DND-41 (cell line): ENCODE results near the gene EML6.

Experiments used
- ATAC-seq: fragments of 200-7000 bp; cut with Tn5 transposase; 3 replicates; pipeline ENCODE4 v1.9.1; 2021; ENCODE audit warnings: low read depth; ENCODE audit not compliant: insufficient read depth
- DNase-seq: peaks from one replicate; pipeline ENCODE4 v3.0.0-alpha.2; 2020
- H2AFZ ChIP-seq: 2 replicates; pipeline ENCODE4 v1.6.0; 2012; ENCODE audit warnings: low read depth, low read length
- H3K27ac ChIP-seq: 2 replicates; pipeline ENCODE4 v1.5.1; 2012; ENCODE audit warnings: low read length, inconsistent platforms
- H3K27me3 ChIP-seq: fragments of 200-600 bp; sonication (generic); 2 replicates; pipeline ENCODE4 v1.6.0; 2012; ENCODE audit warnings: low read length, mild to moderate bottlenecking, inconsistent platforms; ENCODE audit not compliant: insufficient read depth, poor library complexity
- H3K36me3 ChIP-seq: 2 replicates; pipeline ENCODE4 v1.5.1; 2012; ENCODE audit warnings: low read length, inconsistent platforms; ENCODE audit not compliant: insufficient read depth
- H3K4me1 ChIP-seq: 2 replicates; pipeline ENCODE4 v1.5.1; 2012; ENCODE audit warnings: mild to moderate bottlenecking, low read length; ENCODE audit not compliant: insufficient read depth
- H3K4me2 ChIP-seq: 2 replicates; pipeline ENCODE4 v1.6.0; 2012; ENCODE audit warnings: mild to moderate bottlenecking, moderate library complexity, low read length, inconsistent platforms; ENCODE audit not compliant: insufficient read depth
- H3K4me3 ChIP-seq, 2 experiments: fragments of 200-600 bp in 1 of 2; shearing (Covaris generic) in 1 of 2; 2 replicates each; pipeline ENCODE4 v1.5.1; 2012 to 2016; ENCODE audit warnings: inconsistent platforms in 2 of 2, low read length in 2 of 2, mild to moderate bottlenecking in 2 of 2, low read depth in 1 of 2, moderate library complexity in 1 of 2
- H3K79me2 ChIP-seq: 2 replicates; pipeline ENCODE4 v1.6.0; 2012; ENCODE audit warnings: low read length, inconsistent platforms; ENCODE audit not compliant: insufficient read depth
- H3K9ac ChIP-seq: 2 replicates; pipeline ENCODE4 v1.6.0; 2012; ENCODE audit warnings: low read depth, mild to moderate bottlenecking, inconsistent platforms, low read length, moderate library complexity
- H3K9me3 ChIP-seq: 2 replicates; pipeline ENCODE4 v1.5.1; 2012; ENCODE audit warnings: low read length, moderate library complexity, mild to moderate bottlenecking, inconsistent platforms; ENCODE audit not compliant: insufficient read depth, severe bottlenecking
- H4K20me1 ChIP-seq: 2 replicates; pipeline ENCODE4 v1.6.0; 2012; ENCODE audit warnings: low read length; ENCODE audit not compliant: insufficient read depth
- CTCF ChIP-seq: IDR thresholded peaks from 2 replicates; pipeline ENCODE4 v1.5.1; 2012; ENCODE audit warnings: borderline replicate concordance, low read length, moderate library complexity, mild to moderate bottlenecking; ENCODE audit not compliant: poor library complexity, severe bottlenecking; ENCODE audit errors: extremely low read depth
- EZH2 ChIP-seq: IDR thresholded peaks from 3 replicates; pipeline ENCODE4 v1.6.1; 2012; ENCODE audit warnings: borderline replicate concordance, low read depth, mild to moderate bottlenecking, moderate library complexity, low read length, inconsistent platforms; ENCODE audit not compliant: severe bottlenecking

The EML6 gene

GRCh38 chr2:54680397-54681041 lies 42.9 kb upstream of the EML6 start:
- H3K4me2 ChIP-seq, result peak overlapping the region; percentile 50
- H3K27me3 ChIP-seq, result no peaks in the 10 kb centered on the region
- peaks cover 19% of the 10 kb centered on the region for H3K4me1 ChIP-seq
- H3K79me2 ChIP-seq, result no peaks in the 10 kb centered on the region
- no peak overlapping the region for H3K9ac ChIP-seq
- no peaks in the 10 kb centered on the region for H3K9me3 ChIP-seq
- H2AFZ ChIP-seq, result peak overlapping the region; percentile 25; the same call in 1 of the 2 replicates
- TF ChIP-seq EZH2, result no peak
- TF ChIP-seq CTCF, result no peak
- H3K36me3 ChIP-seq, result no peaks in the 10 kb centered on the region
- DNase-seq (peak; percentile 48), ATAC-seq (peak; percentile 84)
- no peaks in the 10 kb centered on the region for H4K20me1 ChIP-seq
- no peak overlapping the region for H3K4me3 ChIP-seq
- peak overlapping the region; percentile 41 for H3K27ac ChIP-seq

- Histone ChIP-seq H3K79me2 (no peaks in the 10 kb centered on the region), H4K20me1 (no peaks in the 10 kb centered on the region), H3K27me3 (no peaks in the 10 kb centered on the region), H3K27ac (peak overlapping the region; percentile 41; the same call in 1 of the 2 replicates), H3K9me3 (no peaks in the 10 kb centered on the region), H3K4me1 (peaks cover 19% of the 10 kb centered on the region), H3K36me3 (no peaks in the 10 kb centered on the region), H3K4me3 (no peak overlapping the region), H2AFZ (peak overlapping the region; percentile 8; the same call in 1 of the 2 replicates), H3K4me2 (peak overlapping the region; percentile 50), H3K9ac (no peak overlapping the region)
- ATAC-seq (no peak), DNase-seq (no peak)
- no peak for TF ChIP-seq CTCF
- TF ChIP-seq EZH2, result no peak
Observed at GRCh38 chr2:54681416-54681815, 42.0 kb upstream of the EML6 start.

- no peak overlapping the region for H3K9ac ChIP-seq
- ATAC-seq, result no peak
- no peak overlapping the region for H2AFZ ChIP-seq
- TF ChIP-seq CTCF, result no peak
- no peak for TF ChIP-seq EZH2
- H3K27me3 ChIP-seq, result no peaks in the 10 kb centered on the region
- H4K20me1 ChIP-seq, result no peaks in the 10 kb centered on the region
- no peaks in the 10 kb centered on the region for H3K36me3 ChIP-seq
- no peaks in the 10 kb centered on the region for H3K9me3 ChIP-seq
- H3K4me3 ChIP-seq, result no peak overlapping the region
- H3K4me2 ChIP-seq, result no peak overlapping the region
- DNase-seq, result no peak
- no peak overlapping the region for H3K27ac ChIP-seq
- H3K4me1 ChIP-seq, result peaks cover 19% of the 10 kb centered on the region
- no peaks in the 10 kb centered on the region for H3K79me2 ChIP-seq
Observed at GRCh38 chr2:54683596-54683995, 39.9 kb upstream of the EML6 start.
